ENCODE measurements around the gene SETBP1.

GRCh38 chr18:44857744-44858491, 177.2 kb downstream of the SETBP1 start:
- TF ChIP-seq ZNF772 (CRISPR knock-in tag; IDR thresholded peaks at IDR 0.05): no peak
- no peak for TF ChIP-seq CTCF (CRISPR knock-in tag; IDR thresholded peaks at IDR 0.05)
- no peak for TF ChIP-seq POLR2A (IDR thresholded peaks at IDR 0.05; ENCODE audit: insufficient read depth in 1 of 2, low read depth in 2 of 2, low read length in 2 of 2)
- no peak for TF ChIP-seq SIX1 (CRISPR knock-in tag; IDR thresholded peaks at IDR 0.05; ENCODE audit: borderline replicate concordance)
- no peak for TF ChIP-seq U2AF2 (IDR thresholded peaks at IDR 0.05; ENCODE audit: low read depth, low read length)
- TF ChIP-seq CREB3 (CRISPR knock-in tag; IDR thresholded peaks at IDR 0.05): no peak
- no peak for TF ChIP-seq SP4 (CRISPR knock-in tag; IDR thresholded peaks at IDR 0.05)
